NCI-H187 (cell line): Measurements from ENCODE around the gene SNAI1.

Experiments
- DNase-seq, 2 experiments: peaks; one replicate each; lab custom pipeline; 2025; lab: John Stamatoyannopoulos, UW

SNAI1 gene

GRCh38 chr20:50037575-50037974 is 54.8 kb downstream of the SNAI1 start:
- no peak for DNase-seq

GRCh38 chr20:50038169-50038568 is 55.4 kb downstream of the SNAI1 start:
- no peak for DNase-seq
